Mesothelial cell of epicardium (in vitro differentiated cells): ENCODE results near the gene CALN1. TPM values are rescaled to one million over a fixed set of nuclear protein-coding genes. Genes with fewer than 3 reads are reported as not detected.

ENCODE experiments used
- DNase-seq, 2 experiments: peaks; one replicate each; pipeline ENCODE4 v3.0.0; 2021; ENCODE audit warnings: low spot score in 2 of 2; ENCODE audit not compliant: unreplicated experiment in 2 of 2
- H3K27ac Mint-ChIP-seq: 2 replicates; pipeline ENCODE4 v1.8.0; 2021; ENCODE audit warnings: mixed read lengths
- H3K27me3 Mint-ChIP-seq: 2 replicates; pipeline ENCODE4 v1.8.0; 2021; ENCODE audit warnings: low read depth, mixed read lengths
- H3K36me3 Mint-ChIP-seq: 2 replicates; pipeline ENCODE4 v1.8.0; 2021; ENCODE audit warnings: mixed read lengths
- H3K4me1 Mint-ChIP-seq: 2 replicates; pipeline ENCODE4 v1.8.0; 2021; ENCODE audit warnings: mixed read lengths
- H3K4me3 Mint-ChIP-seq: 2 replicates; pipeline ENCODE4 v1.8.0; 2021; ENCODE audit warnings: mild to moderate bottlenecking, moderate library complexity, mixed read lengths
- H3K9me3 Mint-ChIP-seq: 2 replicates; pipeline ENCODE4 v1.8.0; 2021; ENCODE audit warnings: mixed read lengths
- total RNA-seq: library from RNA; stranded (reverse); gene quantifications from 3 replicates; pipeline ENCODE4 v1.2.1, GENCODE V29; 2021
- TF ChIP-seq, protein P1 (sequence below): fragments of 200-600 bp; sonication (generic); IDR thresholded peaks from one replicate; pipeline ENCODE4 v1.5.0; 2021; ENCODE audit warnings: antibody characterized with exemption; ENCODE audit not compliant: unreplicated experiment

Gene CALN1
- total RNA-seq, 1 donor from 2014 or later = 1.1 TPM

DNA sequence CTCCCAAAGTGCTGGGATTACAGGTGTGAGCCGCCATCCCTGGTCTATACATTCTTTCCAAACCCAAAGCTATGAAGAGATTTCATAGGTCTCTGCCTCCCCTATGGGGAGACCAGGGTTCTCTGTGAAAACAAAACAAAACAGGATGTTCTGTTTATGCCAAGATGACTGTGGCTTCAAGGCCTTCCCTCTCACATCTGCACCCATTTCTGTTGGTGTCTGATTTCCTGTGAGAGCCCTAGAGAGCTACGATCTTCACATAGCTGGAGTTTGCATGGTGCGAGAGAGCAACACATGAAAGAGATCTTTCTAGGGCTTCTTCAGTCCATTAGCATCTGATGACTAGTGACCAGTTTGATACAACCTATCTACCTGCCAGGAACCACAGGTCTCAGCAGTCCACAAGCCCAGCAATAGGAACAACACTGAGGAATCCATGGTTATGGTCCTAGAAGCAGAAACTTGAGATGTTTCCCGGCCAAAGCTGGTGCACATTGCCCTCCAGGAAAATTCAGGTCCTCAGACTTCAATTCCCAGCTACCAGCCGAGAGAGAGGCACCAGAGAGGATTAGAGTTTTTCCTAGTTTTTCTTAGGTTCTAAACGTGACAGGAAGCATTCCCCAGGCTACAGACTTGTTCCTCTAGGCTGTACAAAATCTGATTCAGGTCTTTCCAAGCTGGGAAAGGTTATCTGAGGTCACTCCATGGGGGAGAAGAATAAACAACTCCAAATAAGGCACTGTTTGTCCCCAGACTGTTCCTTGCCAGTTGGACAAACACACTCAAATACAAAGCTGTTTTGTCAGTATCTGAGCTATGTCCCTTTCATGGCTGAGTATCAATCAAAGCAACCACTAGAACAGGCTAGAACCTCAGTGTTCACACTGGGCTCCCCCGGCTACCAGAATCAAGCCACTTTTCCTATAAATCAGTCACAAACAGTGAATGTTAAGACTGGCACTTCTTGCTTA is 259.7 kb downstream of the CALN1 start:
- Mint-ChIP-seq H3K4me1 (no peaks in the 10 kb centered on the region), H3K27ac (no peak overlapping the region), H3K36me3 (no peaks in the 10 kb centered on the region), H3K4me3 (no peak overlapping the region), H3K27me3 (peaks cover 10% of the 10 kb centered on the region), H3K9me3 (no peaks in the 10 kb centered on the region)
- no peak for DNase-seq
- TF ChIP-seq, protein P1, sequence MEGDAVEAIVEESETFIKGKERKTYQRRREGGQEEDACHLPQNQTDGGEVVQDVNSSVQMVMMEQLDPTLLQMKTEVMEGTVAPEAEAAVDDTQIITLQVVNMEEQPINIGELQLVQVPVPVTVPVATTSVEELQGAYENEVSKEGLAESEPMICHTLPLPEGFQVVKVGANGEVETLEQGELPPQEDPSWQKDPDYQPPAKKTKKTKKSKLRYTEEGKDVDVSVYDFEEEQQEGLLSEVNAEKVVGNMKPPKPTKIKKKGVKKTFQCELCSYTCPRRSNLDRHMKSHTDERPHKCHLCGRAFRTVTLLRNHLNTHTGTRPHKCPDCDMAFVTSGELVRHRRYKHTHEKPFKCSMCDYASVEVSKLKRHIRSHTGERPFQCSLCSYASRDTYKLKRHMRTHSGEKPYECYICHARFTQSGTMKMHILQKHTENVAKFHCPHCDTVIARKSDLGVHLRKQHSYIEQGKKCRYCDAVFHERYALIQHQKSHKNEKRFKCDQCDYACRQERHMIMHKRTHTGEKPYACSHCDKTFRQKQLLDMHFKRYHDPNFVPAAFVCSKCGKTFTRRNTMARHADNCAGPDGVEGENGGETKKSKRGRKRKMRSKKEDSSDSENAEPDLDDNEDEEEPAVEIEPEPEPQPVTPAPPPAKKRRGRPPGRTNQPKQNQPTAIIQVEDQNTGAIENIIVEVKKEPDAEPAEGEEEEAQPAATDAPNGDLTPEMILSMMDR = no peak

- no peak overlapping the region for H3K4me3 Mint-ChIP-seq
- H3K36me3 Mint-ChIP-seq = no peaks in the 10 kb centered on the region
- TF ChIP-seq, protein P1 = no peak
- H3K9me3 Mint-ChIP-seq = peaks cover 42% of the 10 kb centered on the region
- no peaks in the 10 kb centered on the region for H3K27me3 Mint-ChIP-seq
- no peak for DNase-seq
- no peaks in the 10 kb centered on the region for H3K4me1 Mint-ChIP-seq
- H3K27ac Mint-ChIP-seq = no peak overlapping the region
Measured at GRCh38 chr7:72140566-72140965, 271.6 kb downstream of the CALN1 start.

GRCh38 chr7:72127136-72127535 is 285.0 kb downstream of the CALN1 start:
- no peak overlapping the region for H3K27ac Mint-ChIP-seq
- H3K27me3 Mint-ChIP-seq = peaks cover 16% of the 10 kb centered on the region
- H3K4me1 Mint-ChIP-seq = peaks cover 8% of the 10 kb centered on the region
- H3K36me3 Mint-ChIP-seq = no peaks in the 10 kb centered on the region
- no peak for DNase-seq
- TF ChIP-seq, protein P1 = no peak
- no peak overlapping the region for H3K4me3 Mint-ChIP-seq
- H3K9me3 Mint-ChIP-seq = peaks cover 23% of the 10 kb centered on the region

DNA sequence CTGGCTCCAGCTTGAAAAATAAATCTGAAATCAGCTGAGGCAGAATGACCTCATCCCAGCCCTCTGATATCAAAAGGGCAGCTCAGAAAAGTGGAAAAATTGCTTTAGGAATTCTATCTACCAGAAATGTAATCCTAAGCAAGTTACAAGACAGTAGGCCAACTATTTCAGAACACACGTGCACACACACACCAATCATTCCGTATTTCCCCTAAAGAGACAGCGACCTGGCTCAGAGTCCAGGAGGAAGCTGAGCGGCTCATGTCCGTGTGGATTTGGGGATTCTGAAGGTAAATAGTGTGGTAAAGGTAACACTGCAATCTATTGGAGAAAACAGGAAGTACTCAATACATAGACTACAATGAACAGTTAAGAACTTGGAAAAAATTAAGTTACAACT is 288.2 kb downstream of the CALN1 start:
- peaks cover 8% of the 10 kb centered on the region for H3K4me1 Mint-ChIP-seq
- H3K4me3 Mint-ChIP-seq = no peak overlapping the region
- H3K27me3 Mint-ChIP-seq = peaks cover 14% of the 10 kb centered on the region
- no peaks in the 10 kb centered on the region for H3K36me3 Mint-ChIP-seq
- H3K27ac Mint-ChIP-seq = no peak overlapping the region
- peaks cover 5% of the 10 kb centered on the region for H3K9me3 Mint-ChIP-seq
- TF ChIP-seq, protein P1 = no peak
- DNase-seq = no peak

DNA sequence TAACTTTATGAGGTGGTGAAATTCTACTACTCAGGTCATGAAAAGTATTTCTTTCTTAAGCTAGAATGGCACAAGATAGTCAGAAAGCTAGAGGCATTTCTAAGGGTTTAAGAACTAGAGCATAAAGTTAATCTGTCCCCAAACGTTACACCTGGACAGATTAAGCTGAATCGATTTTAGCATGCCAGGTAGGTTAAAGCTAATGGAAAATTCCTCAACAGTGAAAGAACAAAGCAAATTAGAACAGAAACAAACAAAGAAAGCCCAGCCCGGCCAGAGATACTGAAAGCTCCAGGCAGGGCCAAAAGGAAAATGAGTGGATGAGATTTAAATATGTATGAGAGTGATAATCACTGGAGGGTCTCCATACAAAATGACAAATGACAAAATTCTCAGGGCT is 293.8 kb downstream of the CALN1 start:
- H3K36me3 Mint-ChIP-seq = no peaks in the 10 kb centered on the region
- DNase-seq = no peak
- H3K4me1 Mint-ChIP-seq = peaks cover 8% of the 10 kb centered on the region
- H3K27me3 Mint-ChIP-seq = peaks cover 6% of the 10 kb centered on the region
- H3K4me3 Mint-ChIP-seq = no peak overlapping the region
- peaks cover 17% of the 10 kb centered on the region for H3K9me3 Mint-ChIP-seq
- TF ChIP-seq, protein P1 = no peak
- H3K27ac Mint-ChIP-seq = no peak overlapping the region
